Hepatocyte (in vitro differentiated cells): ENCODE data around the gene RAP1A. TPM values are rescaled to one million over a fixed set of nuclear protein-coding genes. Genes with fewer than 3 reads are reported as not detected.

Source experiments
- DNase-seq: peaks from one replicate; pipeline ENCODE4 v3.0.0-alpha.2; 2016; ENCODE audit warnings: low spot score
- H2AFZ ChIP-seq: fragments of 200-600 bp; sonication (generic); 2 replicates; pipeline ENCODE4 v1.6.0; 2016; ENCODE audit warnings: antibody characterized with exemption, mild to moderate bottlenecking
- H3K27ac ChIP-seq: fragments of 200-600 bp; sonication (generic); 2 replicates; pipeline ENCODE4 v1.5.1; 2016; ENCODE audit warnings: mild to moderate bottlenecking
- H3K27me3 ChIP-seq: fragments of 200-600 bp; sonication (generic); 2 replicates; pipeline ENCODE4 v1.6.1; 2016
- H3K36me3 ChIP-seq: fragments of 200-600 bp; sonication (generic); replicated peaks from 2 replicates; pipeline ENCODE4 v1.5.1; 2016; ENCODE audit warnings: low read depth; ENCODE audit not compliant: insufficient read depth
- H3K4me1 ChIP-seq: fragments of 200-600 bp; sonication (generic); 2 replicates; pipeline ENCODE4 v1.5.1; 2016; ENCODE audit warnings: mild to moderate bottlenecking, moderate library complexity; ENCODE audit not compliant: insufficient read depth
- H3K4me2 ChIP-seq: fragments of 200-600 bp; sonication (generic); 2 replicates; pipeline ENCODE4 v1.6.0; 2016
- H3K4me3 ChIP-seq: fragments of 200-600 bp; sonication (generic); 2 replicates; pipeline ENCODE4 v1.5.1; 2016; ENCODE audit warnings: mild to moderate bottlenecking
- H3K79me2 ChIP-seq: fragments of 200-600 bp; sonication (generic); 2 replicates; pipeline ENCODE4 v1.6.0; 2017; ENCODE audit warnings: mild to moderate bottlenecking
- H3K9me2 ChIP-seq: fragments of 200-600 bp; sonication (generic); replicated peaks from 2 replicates; pipeline ENCODE4 v1.6.0; 2017; ENCODE audit warnings: mild to moderate bottlenecking; ENCODE audit not compliant: insufficient read depth
- H3K9me3 ChIP-seq: fragments of 200-600 bp; sonication (generic); 2 replicates; pipeline ENCODE4 v1.5.1; 2016; ENCODE audit warnings: low read depth, mild to moderate bottlenecking
- H4K20me1 ChIP-seq: fragments of 200-600 bp; sonication (generic); 2 replicates; pipeline ENCODE4 v1.6.0; 2016; ENCODE audit warnings: mild to moderate bottlenecking; ENCODE audit not compliant: insufficient read depth, poor library complexity, severe bottlenecking
- CTCF ChIP-seq: fragments of 200-600 bp; sonication (generic); IDR thresholded peaks from 2 replicates; pipeline ENCODE4 v1.5.1; 2016; ENCODE audit warnings: antibody characterized with exemption, mild to moderate bottlenecking; ENCODE audit not compliant: poor library complexity
- EZH2 ChIP-seq: fragments of 200-600 bp; sonication (generic); IDR thresholded peaks from 2 replicates; pipeline ENCODE4 v1.6.1; 2016; ENCODE audit warnings: antibody characterized with exemption, mild to moderate bottlenecking, borderline replicate concordance
- EZH2phosphoT487 ChIP-seq: fragments of 200-600 bp; sonication (generic); IDR thresholded peaks from one replicate; pipeline ENCODE4 v1.6.1; 2018; ENCODE audit warnings: antibody characterized with exemption, mild to moderate bottlenecking, low read depth, moderate library complexity; ENCODE audit not compliant: unreplicated experiment, severe bottlenecking
- WGBS: methylation state at CpG from one replicate; pipeline ENCODE4 v1.1.6; 2016; ENCODE audit warnings: low lambda C conversion rate; ENCODE audit errors: missing lambda C conversion rate; 5-methylcytosine and 5-hydroxymethylcytosine counted together
- polyA plus RNA-seq: library from polyadenylated mRNA; unstranded; fragments of >200 nt; fragmentation: Nextera tagmentation; extraction: Ambion mirVana; gene quantifications from 2 replicates; pipeline ENCODE4 v1.2.1, GENCODE V29; 2016
- total RNA-seq: library from RNA; depleted of rRNA; stranded (reverse); fragments of >200 nt; gene quantifications from 2 replicates; pipeline ENCODE4 v1.2.3, GENCODE V29; 2014

RAP1A gene
- total RNA-seq (49.6 and 56.2 TPM in 2 replicates), polyA plus RNA-seq (34.2 and 48.8 TPM in 2 replicates)

GRCh38 chr1:111619635-111620440 is at the start of gene RAP1A:
Gene RAP1A (plus strand): TSS chr1:111619789. CDS start chr1:111691361, 71,572 bp downstream.
- peak; percentile 98 for DNase-seq
- Histone ChIP-seq H3K4me1 (peaks cover 9% of the 10 kb centered on the region), H4K20me1 (peaks cover 33% of the 10 kb centered on the region), H3K9me2 (no peaks in the 10 kb centered on the region), H3K36me3 (no peaks in the 10 kb centered on the region), H3K79me2 (peaks cover 51% of the 10 kb centered on the region), H2AFZ (peak within 1 kb of the TSS; percentile 98), H3K4me3 (peak within 1 kb of the TSS; percentile 98), H3K27me3 (no peaks in the 10 kb centered on the region), H3K27ac (peak within 1 kb of the TSS; percentile 98), H3K4me2 (peak within 1 kb of the TSS; percentile 92), H3K9me3 (no peaks in the 10 kb centered on the region)
- WGBS = 1% methylated on average over 37 of the region's 79 CpGs
- TF ChIP-seq EZH2 (no peak), EZH2phosphoT487 (no peak), CTCF (no peak)

- Histone ChIP-seq H3K36me3 (no peaks in the 10 kb centered on the region), H4K20me1 (no peaks in the 10 kb centered on the region), H3K27ac (no peak overlapping the region), H3K4me1 (no peaks in the 10 kb centered on the region), H3K4me2 (no peak overlapping the region), H3K4me3 (no peak overlapping the region), H3K27me3 (no peaks in the 10 kb centered on the region), H2AFZ (no peak overlapping the region), H3K9me2 (no peaks in the 10 kb centered on the region), H3K79me2 (no peaks in the 10 kb centered on the region), H3K9me3 (no peaks in the 10 kb centered on the region)
- no peak for TF ChIP-seq CTCF
- no peak for TF ChIP-seq EZH2
- no peak for TF ChIP-seq EZH2phosphoT487
- WGBS = 92% methylated on average over 3 of the region's 3 CpGs
- DNase-seq = no peak
These were observed 49.7 kb upstream of the RAP1A start for GRCh38 chr1:111569913-111570312.

GRCh38 chr1:111570781-111571181 is 48.8 kb upstream of the RAP1A start:
- no peaks in the 10 kb centered on the region for H3K9me2 ChIP-seq
- H2AFZ ChIP-seq = no peak overlapping the region
- no peak overlapping the region for H3K4me2 ChIP-seq
- no peak overlapping the region for H3K4me3 ChIP-seq
- H3K27me3 ChIP-seq = no peaks in the 10 kb centered on the region
- no peak overlapping the region for H3K27ac ChIP-seq
- TF ChIP-seq EZH2phosphoT487 (no peak), EZH2 (no peak), CTCF (no peak)
- H3K9me3 ChIP-seq = no peaks in the 10 kb centered on the region
- 67% methylated on average over 2 of the region's 2 CpGs for WGBS
- H3K4me1 ChIP-seq = no peaks in the 10 kb centered on the region
- no peaks in the 10 kb centered on the region for H3K79me2 ChIP-seq
- H3K36me3 ChIP-seq = no peaks in the 10 kb centered on the region
- H4K20me1 ChIP-seq = no peaks in the 10 kb centered on the region
- no peak for DNase-seq
